HG03135 (cell line): Measurements from ENCODE around the gene HAUS8.
"Not testable (repeated sequence)": the region's sequence is repeated elsewhere in the genome, so short reads cannot be mapped to it uniquely, and the experiment has no call there.

Experiments
- ATAC-seq: cut with Tn5 transposase; IDR thresholded peaks from one replicate; pipeline ENCODE4 v1.9.1; 2021; ENCODE audit warnings: mild to moderate bottlenecking, moderate library complexity; ENCODE audit not compliant: unreplicated experiment

HAUS8 gene

GRCh38 chr19:17101686-17102628 is 26.7 kb upstream of the HAUS8 start:
- ATAC-seq: no peak

- no peak for ATAC-seq
Observed at GRCh38 chr19:17098326-17098725, 23.1 kb upstream of the HAUS8 start.

GRCh38 chr19:17097593-17098126 is 22.4 kb upstream of the HAUS8 start:
- no peak for ATAC-seq

GRCh38 chr19:17095141-17095919 is 20.1 kb upstream of the HAUS8 start:
- no peak for ATAC-seq

GRCh38 chr19:17094694-17095093 is 19.4 kb upstream of the HAUS8 start:
- not testable (repeated sequence) for ATAC-seq

- no peak for ATAC-seq
Observed at GRCh38 chr19:17092696-17093095, 17.4 kb upstream of the HAUS8 start.

- no peak for ATAC-seq
Observed at GRCh38 chr19:17091758-17092333, 16.6 kb upstream of the HAUS8 start.

- ATAC-seq: no peak
Observed at GRCh38 chr19:17090583-17090982, 15.3 kb upstream of the HAUS8 start.

- ATAC-seq: no peak
Observed at GRCh38 chr19:17088552-17088951, 13.3 kb upstream of the HAUS8 start.

- no peak for ATAC-seq
Observed at GRCh38 chr19:17086834-17087233, 11.6 kb upstream of the HAUS8 start.

- no peak for ATAC-seq
Observed at GRCh38 chr19:17086120-17086519, 10.9 kb upstream of the HAUS8 start.

- no peak for ATAC-seq
Observed at GRCh38 chr19:17081672-17082630, 6.7 kb upstream of the HAUS8 start.

- ATAC-seq: no peak
Observed at GRCh38 chr19:17080440-17080801, 5.2 kb upstream of the HAUS8 start.

- no peak for ATAC-seq
Observed at GRCh38 chr19:17079710-17080439, 4.6 kb upstream of the HAUS8 start.

GRCh38 chr19:17078920-17079709 is 3.9 kb upstream of the HAUS8 start:
- no peak for ATAC-seq

GRCh38 chr19:17078036-17078919 is 3.0 kb upstream of the HAUS8 start:
- ATAC-seq: no peak

GRCh38 chr19:17077447-17078028 is 2.3 kb upstream of the HAUS8 start:
- ATAC-seq: no peak
